ENCODE measurements around the gene NSD1. TPM values are rescaled to one million over a fixed set of nuclear protein-coding genes. Genes with fewer than 3 reads are reported as not detected.
A peak's percentile ranks its signal among the peaks of the same experiment; 100 is the strongest.

The NSD1 gene
- total and polyA plus RNA-seq, 9 of the 15 experiments (the other 6 are each of a cell fraction or from before 2014, with no cell fraction given) = 3.8 to 51.0 (median 24.7) TPM

DNA sequence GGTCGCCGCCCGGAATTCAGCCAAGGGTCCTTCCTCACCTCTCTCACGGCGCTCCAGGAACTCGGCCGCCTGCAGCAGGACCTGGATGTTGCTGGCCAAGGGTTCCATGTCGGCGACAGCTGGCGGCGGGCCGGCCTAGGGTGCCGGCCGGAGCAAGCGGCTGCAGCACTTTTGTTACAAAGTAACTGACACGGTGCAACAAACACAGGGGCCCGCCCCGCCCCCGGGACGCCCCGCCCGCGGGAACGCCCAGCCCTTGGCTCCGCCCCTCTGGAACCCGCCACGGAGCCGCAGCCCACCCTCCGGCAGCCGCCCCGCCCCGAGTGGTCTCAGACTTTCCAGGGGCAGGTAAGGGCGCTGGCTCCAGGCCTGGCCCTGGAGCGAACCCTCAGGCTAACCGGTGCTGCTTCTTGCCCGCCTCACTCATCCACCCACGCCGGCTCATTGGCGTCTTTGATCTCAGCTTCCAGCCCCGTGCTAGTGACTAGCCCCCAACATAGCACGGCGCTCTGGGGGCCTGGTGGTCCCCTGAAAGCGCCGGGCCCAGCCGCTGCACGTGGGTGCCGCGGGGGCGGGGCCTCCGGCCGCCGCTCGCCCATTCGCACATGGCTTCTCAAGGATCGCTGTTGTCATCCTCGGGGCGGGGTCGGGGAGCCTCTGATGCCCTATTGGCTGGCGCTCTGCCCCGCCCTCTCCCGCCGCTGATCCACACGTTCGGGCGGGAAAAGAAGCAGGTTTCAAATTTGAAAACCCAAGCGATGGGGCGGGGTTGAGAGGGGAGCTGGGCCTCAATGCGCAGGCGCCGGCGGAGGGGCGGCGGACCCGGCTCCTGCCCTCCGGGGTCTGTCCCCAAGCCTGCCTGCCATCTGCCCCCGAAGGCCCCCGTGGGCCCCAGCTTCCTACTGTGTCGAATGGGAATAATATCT is 178.4 kb downstream of the NSD1 start, which contains the start of gene MXD3 (continued):
- TF ChIP-seq, protein P1, sequence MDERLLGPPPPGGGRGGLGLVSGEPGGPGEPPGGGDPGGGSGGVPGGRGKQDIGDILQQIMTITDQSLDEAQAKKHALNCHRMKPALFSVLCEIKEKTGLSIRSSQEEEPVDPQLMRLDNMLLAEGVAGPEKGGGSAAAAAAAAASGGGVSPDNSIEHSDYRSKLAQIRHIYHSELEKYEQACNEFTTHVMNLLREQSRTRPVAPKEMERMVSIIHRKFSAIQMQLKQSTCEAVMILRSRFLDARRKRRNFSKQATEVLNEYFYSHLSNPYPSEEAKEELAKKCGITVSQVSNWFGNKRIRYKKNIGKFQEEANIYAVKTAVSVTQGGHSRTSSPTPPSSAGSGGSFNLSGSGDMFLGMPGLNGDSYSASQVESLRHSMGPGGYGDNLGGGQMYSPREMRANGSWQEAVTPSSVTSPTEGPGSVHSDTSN (CRISPR knock-in tag; IDR thresholded peaks at IDR 0.05; ENCODE audit: low read depth) = no peak
- TF ChIP-seq, protein P1 (tag; conservative IDR thresholded peaks at IDR 0.05; ENCODE audit: low read depth) = no peak
- no peak for TF ChIP-seq TCF7L2 (IDR thresholded peaks at IDR 0.05; ENCODE audit: low read depth, low read length)
- TF ChIP-seq ZNF347 (CRISPR knock-in tag; IDR thresholded peaks at IDR 0.05; ENCODE audit: low read depth) = no peak
- TF ChIP-seq FOXM1 (IDR thresholded peaks at IDR 0.05; ENCODE audit: low read depth) = peak; percentile 99
- peak; percentile 96 for TF ChIP-seq FOXM1 (CRISPR knock-in tag; IDR thresholded peaks at IDR 0.05; ENCODE audit: low read depth)
- TF ChIP-seq XRCC4 (IDR thresholded peaks at IDR 0.05; ENCODE audit: extremely low read depth, insufficient read depth, insufficient read length) = no peak
- no peak for TF ChIP-seq TCFL5 (CRISPR knock-in tag; conservative IDR thresholded peaks at IDR 0.05)
- TF ChIP-seq, protein P2, sequence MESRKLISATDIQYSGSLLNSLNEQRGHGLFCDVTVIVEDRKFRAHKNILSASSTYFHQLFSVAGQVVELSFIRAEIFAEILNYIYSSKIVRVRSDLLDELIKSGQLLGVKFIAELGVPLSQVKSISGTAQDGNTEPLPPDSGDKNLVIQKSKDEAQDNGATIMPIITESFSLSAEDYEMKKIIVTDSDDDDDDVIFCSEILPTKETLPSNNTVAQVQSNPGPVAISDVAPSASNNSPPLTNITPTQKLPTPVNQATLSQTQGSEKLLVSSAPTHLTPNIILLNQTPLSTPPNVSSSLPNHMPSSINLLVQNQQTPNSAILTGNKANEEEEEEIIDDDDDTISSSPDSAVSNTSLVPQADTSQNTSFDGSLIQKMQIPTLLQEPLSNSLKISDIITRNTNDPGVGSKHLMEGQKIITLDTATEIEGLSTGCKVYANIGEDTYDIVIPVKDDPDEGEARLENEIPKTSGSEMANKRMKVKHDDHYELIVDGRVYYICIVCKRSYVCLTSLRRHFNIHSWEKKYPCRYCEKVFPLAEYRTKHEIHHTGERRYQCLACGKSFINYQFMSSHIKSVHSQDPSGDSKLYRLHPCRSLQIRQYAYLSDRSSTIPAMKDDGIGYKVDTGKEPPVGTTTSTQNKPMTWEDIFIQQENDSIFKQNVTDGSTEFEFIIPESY (CRISPR knock-in tag; IDR thresholded peaks at IDR 0.05) = no peak
- TF ChIP-seq RUNX1 (IDR thresholded peaks at IDR 0.05; ENCODE audit: low read depth) = 0 out of 2 replicates have a peak, but pooled peaks have one; percentile 45
- TF ChIP-seq, protein P3, sequence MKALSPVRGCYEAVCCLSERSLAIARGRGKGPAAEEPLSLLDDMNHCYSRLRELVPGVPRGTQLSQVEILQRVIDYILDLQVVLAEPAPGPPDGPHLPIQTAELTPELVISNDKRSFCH (CRISPR knock-in tag; IDR thresholded peaks at IDR 0.05) = no peak
- TF ChIP-seq, protein P3 (tag; IDR thresholded peaks at IDR 0.05) = no peak
- TF ChIP-seq CREBBP (IDR thresholded peaks at IDR 0.05; ENCODE audit: low read depth, low read length) = no peak
- TF ChIP-seq ZNF785 (CRISPR knock-in tag; IDR thresholded peaks at IDR 0.05) = no peak
- no peak for TF ChIP-seq SIN3B (IDR thresholded peaks at IDR 0.05; ENCODE audit: low read depth)
- peak; percentile 72 for TF ChIP-seq KDM5B (IDR thresholded peaks at IDR 0.05; ENCODE audit: insufficient replicate concordance, low read depth, low read length)
- TF ChIP-seq NCOA2 (IDR thresholded peaks at IDR 0.05; ENCODE audit: partially characterized antibody in 2 of 2) = no peak
- no peak for TF ChIP-seq ZNF695 (CRISPR knock-in tag; IDR thresholded peaks at IDR 0.05)
- TF ChIP-seq POLR2A (conservative IDR thresholded peaks at IDR 0.05) = peak; percentile 81
- TF ChIP-seq RBM25 (IDR thresholded peaks at IDR 0.05; ENCODE audit: low read depth, low read length, severe bottlenecking) = peak; percentile 68
- no peak for TF ChIP-seq TAF15 (IDR thresholded peaks at IDR 0.05; ENCODE audit: low read depth, low read length)
- TF ChIP-seq EWSR1 (IDR thresholded peaks at IDR 0.05; ENCODE audit: borderline replicate concordance, low read depth, partially characterized antibody) = no peak
- TF ChIP-seq SMARCA4 (IDR thresholded peaks at IDR 0.05) = no peak
- no peak for TF ChIP-seq SIRT6 (IDR thresholded peaks at IDR 0.05; ENCODE audit: low read depth, low read length)

Data from K562 (cell line).